GM08714 (cell line): ENCODE measurements around the gene RILPL1.
"Not testable (repeated sequence)": the region's sequence is repeated elsewhere in the genome, so short reads cannot be mapped to it uniquely, and the experiment has no call there.

Experiments
- H3K4me3 ChIP-seq: fragments of 200-500 bp; sonication (Bioruptor generic); 2 replicates; pipeline ENCODE4 v1.5.1; 2014; ENCODE audit warnings: mild to moderate bottlenecking, low read length, inconsistent platforms
- ZNF274 ChIP-seq: IDR thresholded peaks from 2 replicates; pipeline ENCODE4 v1.6.1; 2012; ENCODE audit warnings: mild to moderate bottlenecking, low read depth, low read length

Gene RILPL1

DNA sequence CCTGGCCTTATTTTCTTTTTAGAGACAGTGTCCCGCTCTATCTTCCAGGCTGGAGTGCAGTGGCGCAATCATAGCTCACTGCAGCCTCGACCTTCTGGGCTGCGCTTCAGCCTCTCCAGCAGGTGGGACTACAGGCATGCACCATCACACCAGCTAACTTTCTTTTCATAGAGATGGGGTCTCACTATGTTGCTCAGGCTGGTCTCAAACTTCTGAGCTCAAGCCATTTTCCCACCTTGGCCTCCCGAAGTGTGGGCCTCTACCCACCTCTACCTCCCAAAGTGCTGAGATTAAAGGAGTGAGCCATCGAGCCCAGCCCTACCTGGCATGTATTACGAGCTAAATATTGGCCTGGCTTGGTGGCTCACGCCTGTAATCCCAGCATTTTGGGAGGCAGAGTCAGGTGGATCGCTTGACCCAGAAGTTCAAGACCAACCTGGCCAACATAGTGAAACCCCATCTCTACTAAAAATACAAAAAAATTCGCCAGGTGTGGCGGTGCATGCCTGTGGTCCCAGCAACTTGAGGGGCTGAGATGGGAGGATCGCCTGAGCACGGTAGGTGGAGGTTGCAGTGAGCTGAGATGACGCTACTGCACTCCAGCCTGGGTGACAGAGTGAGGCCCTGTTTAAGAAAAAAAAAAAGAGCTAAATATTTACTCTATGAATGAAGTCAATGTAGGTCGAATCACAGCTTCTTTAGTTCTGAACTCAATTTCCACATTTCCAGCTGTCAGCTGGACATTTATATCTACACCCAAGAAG is 7.6 kb upstream of the RILPL1 start:
- no peak for TF ChIP-seq ZNF274
- no peak overlapping the region for H3K4me3 ChIP-seq

DNA sequence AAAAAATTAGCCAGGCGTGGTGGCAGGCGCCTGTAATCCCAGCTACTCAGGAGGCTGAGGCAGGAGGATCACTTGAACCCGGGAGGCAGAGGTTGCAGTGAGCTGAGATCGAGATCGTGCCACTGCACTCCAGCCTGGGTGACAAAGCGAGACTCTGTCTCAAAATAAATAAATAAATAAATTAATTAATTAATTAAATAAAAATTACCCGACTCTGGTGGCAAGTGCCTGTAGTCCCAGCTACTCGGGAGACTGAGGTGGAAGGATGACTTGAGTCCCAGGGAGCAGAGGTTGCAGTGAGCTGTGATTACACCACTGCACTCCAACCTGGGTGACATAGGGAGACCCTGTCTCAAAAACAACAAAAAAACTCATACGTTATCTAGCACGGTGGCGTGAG is 2.4 kb upstream of the RILPL1 start:
- not testable (repeated sequence) for H3K4me3 ChIP-seq

DNA sequence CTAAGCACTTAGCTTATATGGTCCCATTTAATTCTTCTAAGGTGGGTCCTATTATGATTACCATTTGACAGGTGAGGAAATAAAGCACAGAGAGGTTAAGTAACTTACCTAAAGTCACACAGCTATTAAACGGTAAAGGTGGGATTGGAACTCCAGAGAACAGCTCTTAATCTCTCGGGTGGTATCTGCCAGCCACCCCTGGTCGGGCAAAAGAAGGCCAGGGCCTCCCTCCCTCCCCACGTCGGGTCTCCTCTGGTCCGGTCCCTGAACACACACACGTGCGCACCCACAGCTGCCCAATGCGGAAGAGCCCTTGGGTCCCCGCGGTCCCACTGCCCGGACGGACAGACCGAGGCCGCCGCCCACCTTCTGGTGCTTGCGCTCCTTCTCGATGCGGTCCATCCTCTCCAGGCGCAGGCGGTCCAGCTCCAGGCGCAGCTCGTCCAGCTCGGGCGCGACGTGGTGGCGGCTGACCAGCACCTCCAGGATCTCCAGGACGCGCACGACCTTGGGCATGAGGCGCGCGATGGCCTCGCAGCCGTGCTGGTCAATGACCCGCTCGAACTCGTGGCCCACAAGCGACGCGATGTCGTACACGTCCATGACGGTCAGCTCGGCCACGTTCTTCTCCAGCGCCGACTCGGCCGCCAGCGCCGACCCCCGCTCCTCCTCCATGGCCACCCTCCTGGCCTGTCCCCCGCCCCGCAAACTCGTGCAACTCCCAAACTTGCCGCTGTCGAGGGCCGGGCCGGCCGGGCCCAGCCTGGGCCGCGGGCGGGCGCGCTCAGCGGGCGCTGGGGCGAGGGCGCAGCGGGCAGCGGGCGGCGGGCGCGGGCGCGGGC is 490 bp downstream of the RILPL1 start:
- no peak for TF ChIP-seq ZNF274
- H3K4me3 ChIP-seq = peak overlapping the region; percentile 57

GRCh38 chr12:123532019-123532418 is 1.5 kb downstream of the RILPL1 start:
- H3K4me3 ChIP-seq = no peak overlapping the region
- TF ChIP-seq ZNF274 = no peak

GRCh38 chr12:123531091-123531490 is 2.4 kb downstream of the RILPL1 start:
- no peak overlapping the region for H3K4me3 ChIP-seq
- no peak for TF ChIP-seq ZNF274

GRCh38 chr12:123530668-123531067 is 2.9 kb downstream of the RILPL1 start:
- TF ChIP-seq ZNF274 = no peak
- H3K4me3 ChIP-seq = no peak overlapping the region

- no peak overlapping the region for H3K4me3 ChIP-seq
- TF ChIP-seq ZNF274 = no peak
These were observed 3.8 kb downstream of the RILPL1 start for GRCh38 chr12:123529686-123530085.

- no peak for TF ChIP-seq ZNF274
- H3K4me3 ChIP-seq = no peak overlapping the region
These were observed 4.7 kb downstream of the RILPL1 start for GRCh38 chr12:123528858-123529257.

- H3K4me3 ChIP-seq = no peak overlapping the region
- no peak for TF ChIP-seq ZNF274
These were observed 6.9 kb downstream of the RILPL1 start for GRCh38 chr12:123526542-123527080.

DNA sequence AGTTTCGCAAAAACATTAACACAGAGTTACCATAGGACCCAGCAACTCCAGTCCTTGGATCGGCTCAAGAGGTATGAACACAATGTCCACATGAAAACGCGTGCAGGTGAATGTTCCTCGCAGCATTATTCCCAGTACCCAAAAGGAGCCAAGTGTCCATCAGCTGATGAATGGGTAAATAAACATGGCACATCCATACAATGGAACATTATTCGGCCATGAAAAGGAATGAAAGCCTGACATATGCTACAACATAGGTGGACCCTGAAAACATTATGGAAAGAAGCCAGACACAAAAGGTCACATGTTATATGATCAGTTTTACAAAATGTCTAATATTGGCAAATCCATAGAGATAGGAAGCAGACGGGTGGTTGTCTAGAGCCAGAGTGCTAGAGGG is 9.1 kb downstream of the RILPL1 start:
- no peak overlapping the region for H3K4me3 ChIP-seq

DNA sequence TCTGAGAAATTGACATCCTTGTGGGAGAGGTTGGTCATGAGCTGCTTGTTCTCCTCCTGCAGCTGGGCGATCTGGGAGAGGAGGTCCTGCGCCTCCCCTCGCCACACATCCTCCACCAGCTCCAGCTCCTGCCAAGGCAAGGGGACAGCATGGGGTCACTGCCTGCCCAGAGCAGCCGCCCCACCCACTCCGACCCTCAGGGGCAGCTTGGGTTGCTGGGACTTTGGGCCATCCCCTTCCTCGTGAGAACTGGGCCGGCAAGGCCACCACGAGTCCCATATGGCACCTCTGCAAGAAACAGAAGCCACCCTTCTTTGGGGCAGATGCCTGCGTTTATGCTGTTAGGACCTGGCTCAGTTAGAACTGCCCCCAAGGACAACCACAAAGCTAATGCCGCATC is 10.0 kb downstream of the RILPL1 start:
- no peak for TF ChIP-seq ZNF274

More for the DNA sequence above, 9.1 kb downstream of the RILPL1 start:
- TF ChIP-seq ZNF274 = no peak

GRCh38 chr12:123522164-123522563 is 11.4 kb downstream of the RILPL1 start:
- TF ChIP-seq ZNF274 = no peak
- H3K4me3 ChIP-seq = no peak overlapping the region

More for the DNA sequence above, 10.0 kb downstream of the RILPL1 start:
- no peak overlapping the region for H3K4me3 ChIP-seq

DNA sequence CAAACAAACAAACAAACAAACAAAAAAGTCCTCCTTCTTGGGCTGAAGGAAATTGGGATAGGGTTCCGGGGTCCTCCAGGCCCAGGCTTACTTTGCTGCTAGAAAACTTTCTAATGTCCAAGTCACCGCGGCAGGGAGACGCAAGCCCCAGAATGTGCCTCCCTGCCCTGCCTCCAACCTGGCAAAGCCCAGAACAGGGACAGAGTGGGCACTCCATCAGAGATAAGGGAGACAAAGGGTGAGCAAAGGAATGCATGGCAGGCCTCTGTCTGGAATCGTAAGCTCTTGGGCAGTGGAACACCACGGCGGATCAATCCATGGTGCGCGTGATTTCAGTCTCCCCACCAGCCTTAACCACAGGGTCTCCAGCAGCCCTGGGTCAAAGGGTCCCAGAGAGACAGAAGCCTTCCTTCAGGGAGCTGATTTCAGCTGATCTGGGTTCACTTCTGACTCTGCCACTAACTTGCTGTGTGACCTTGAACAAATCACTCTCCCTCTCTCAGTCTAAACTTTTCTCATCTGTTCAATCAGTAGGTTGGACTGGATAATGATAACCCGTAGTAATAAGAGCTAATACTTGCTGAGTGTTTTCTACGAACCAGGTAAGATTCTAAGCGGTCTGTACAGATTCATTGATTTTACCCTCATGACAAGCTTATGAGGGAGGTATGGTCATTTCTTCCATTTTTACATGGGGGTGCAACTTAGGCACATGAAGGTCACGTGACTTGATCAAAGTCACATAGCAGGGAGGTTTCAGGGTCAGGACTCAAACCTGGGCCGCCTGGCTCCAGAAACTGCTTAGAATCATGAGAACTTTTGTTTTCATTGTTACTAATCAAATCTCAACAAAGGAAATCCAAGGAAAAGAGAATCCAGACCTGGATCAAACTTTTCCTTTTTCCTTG is 12.7 kb downstream of the RILPL1 start:
- TF ChIP-seq ZNF274 = no peak
- H3K4me3 ChIP-seq = no peak overlapping the region

- TF ChIP-seq ZNF274 = no peak
- H3K4me3 ChIP-seq = no peak overlapping the region
These were observed 14.1 kb downstream of the RILPL1 start for GRCh38 chr12:123519141-123520001.
